HEK293 (cell line): ENCODE results near the gene SPATA31C2.
A peak's percentile ranks its signal among the peaks of the same experiment; 100 is the strongest.
"Not testable (repeated sequence)": the region's sequence is repeated elsewhere in the genome, so short reads cannot be mapped to it uniquely, and the experiment has no call there.

Experiments used
- CTCF ChIA-PET: fragments of 350-600 bp; formaldehyde crosslinking; extraction: SDS; loops from one replicate; lab custom pipeline; 2021; ENCODE audit warnings: antibody characterized with exemption; lab: Yijun Ruan, JAX
- POLR2A ChIA-PET: fragments of 300-600 bp; formaldehyde crosslinking; extraction: SDS; loops from one replicate; lab custom pipeline; 2020; ENCODE audit warnings: antibody characterized with exemption, inconsistent platforms; lab: Yijun Ruan, JAX
- H3K27ac ChIP-seq: fragments of 200-500 bp; sonication (Bioruptor generic); 2 replicates; pipeline ENCODE4 v1.5.1; 2014; ENCODE audit warnings: low read depth, low read length, control low read depth, inconsistent platforms; ENCODE audit errors: extremely low read depth
- H3K36me3 ChIP-seq, 2 experiments: fragments of 200-500 bp in 1 of 2; sonication (Bioruptor generic) in 1 of 2; 1 replicate in 1 of 2; 2 replicates in 1 of 2; pipeline ENCODE4 v1.5.1; 2014 to 2017; ENCODE audit warnings: inconsistent platforms in 2 of 2, low read length in 2 of 2; ENCODE audit not compliant: control insufficient read depth in 2 of 2, insufficient read depth in 1 of 2
- H3K4me1 ChIP-seq: fragments of 200-500 bp; sonication (Bioruptor generic); 2 replicates; pipeline ENCODE4 v1.5.1; 2014; ENCODE audit warnings: mild to moderate bottlenecking, low read length, inconsistent platforms; ENCODE audit not compliant: control insufficient read depth, insufficient read depth
- H3K4me3 ChIP-seq: 2 replicates; pipeline ENCODE4 v1.5.1; 2011; ENCODE audit warnings: low read depth, mild to moderate bottlenecking, control low read depth, low read length, moderate library complexity
- H3K9me3 ChIP-seq: fragments of 200-500 bp; sonication (Bioruptor generic); 2 replicates; pipeline ENCODE4 v1.5.1; 2014; ENCODE audit warnings: low read depth, low read length, inconsistent platforms; ENCODE audit not compliant: control insufficient read depth, insufficient read depth
- SETDB1 ChIP-seq: IDR thresholded peaks from one replicate; pipeline ENCODE4 v1.6.1; 2017; ENCODE audit warnings: mild to moderate bottlenecking, low read length, moderate library complexity, mixed read lengths; ENCODE audit not compliant: insufficient read length
- ZNF19 ChIP-seq: fragments of 450-650 bp; formaldehyde crosslinking; IDR thresholded peaks from 2 replicates; pipeline ENCODE4; 2016; ENCODE audit warnings: missing biosample characterization, missing genetic modification characterization, low read depth
- ZNF596 ChIP-seq: fragments of 450-650 bp; IDR thresholded peaks from 2 replicates; pipeline ENCODE4 v1.5.0; 2018; ENCODE audit warnings: missing biosample characterization, mild to moderate bottlenecking, missing genetic modification characterization, moderate library complexity
- TF ChIP-seq, protein P1 (sequence below): fragments of 450-650 bp; formaldehyde crosslinking; IDR thresholded peaks from 2 replicates; pipeline ENCODE4 v1.5.1; 2016; ENCODE audit warnings: missing biosample characterization, missing genetic modification characterization, low read depth

SPATA31C2 gene

DNA sequence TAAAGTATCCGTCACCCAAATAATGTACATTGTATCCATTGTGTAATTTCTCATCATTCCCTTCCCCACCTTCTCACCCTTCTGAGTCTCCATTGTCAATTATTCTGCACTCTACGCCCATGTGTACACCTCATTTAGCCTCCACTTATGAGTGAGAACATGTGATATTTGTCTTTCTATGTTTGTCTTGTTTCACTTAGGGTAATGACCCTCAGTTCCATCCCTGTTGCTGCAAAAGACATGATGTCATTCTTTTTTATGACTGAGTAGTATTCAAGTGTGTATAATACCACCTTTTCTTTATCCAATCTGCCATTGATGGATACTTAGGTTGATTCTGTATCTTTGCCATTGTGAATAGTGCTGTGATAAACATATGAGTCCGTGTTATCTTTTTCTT, 4.9 kb upstream of the SPATA31C2 start (continued):
- TF ChIP-seq, protein P1, sequence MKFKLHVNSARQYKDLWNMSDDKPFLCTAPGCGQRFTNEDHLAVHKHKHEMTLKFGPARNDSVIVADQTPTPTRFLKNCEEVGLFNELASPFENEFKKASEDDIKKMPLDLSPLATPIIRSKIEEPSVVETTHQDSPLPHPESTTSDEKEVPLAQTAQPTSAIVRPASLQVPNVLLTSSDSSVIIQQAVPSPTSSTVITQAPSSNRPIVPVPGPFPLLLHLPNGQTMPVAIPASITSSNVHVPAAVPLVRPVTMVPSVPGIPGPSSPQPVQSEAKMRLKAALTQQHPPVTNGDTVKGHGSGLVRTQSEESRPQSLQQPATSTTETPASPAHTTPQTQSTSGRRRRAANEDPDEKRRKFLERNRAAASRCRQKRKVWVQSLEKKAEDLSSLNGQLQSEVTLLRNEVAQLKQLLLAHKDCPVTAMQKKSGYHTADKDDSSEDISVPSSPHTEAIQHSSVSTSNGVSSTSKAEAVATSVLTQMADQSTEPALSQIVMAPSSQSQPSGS (tag by site-specific recombination), result peak; percentile 57; the same call in 1 of the 2 replicates
- no peak for TF ChIP-seq ZNF596 (tag by site-specific recombination)
- no peak for TF ChIP-seq ZNF19 (tag by site-specific recombination)
- TF ChIP-seq SETDB1, result peak; percentile 54

DNA sequence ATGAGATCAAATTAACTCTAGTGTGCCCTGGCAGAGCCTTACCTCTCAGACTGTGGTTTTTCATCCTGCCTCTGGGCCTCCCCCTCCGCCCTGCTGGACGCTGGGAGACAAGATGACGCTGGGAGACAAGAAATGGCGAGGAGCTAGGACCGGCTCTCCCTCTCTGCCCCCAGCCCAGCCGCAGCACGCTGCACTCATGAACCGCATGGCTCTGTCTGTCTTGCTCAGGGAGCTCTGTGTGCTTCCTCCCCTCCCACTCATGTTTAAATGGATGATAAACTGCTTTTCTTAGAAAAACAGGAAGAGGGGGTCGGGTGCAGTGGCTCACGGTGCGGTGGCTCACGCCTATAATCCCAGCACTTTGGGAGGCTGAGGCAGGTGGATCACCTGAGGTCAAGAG, 4.7 kb downstream of the SPATA31C2 start:
- CTCF ChIA-PET, result interaction anchor here (0.6 kb wide), 2 partner anchors 74 to 445 kb away, joined by 3 read pairs; no protein-coding TSS in a partner anchor
- H3K4me1 ChIP-seq, H3K4me3 ChIP-seq, H3K9me3 ChIP-seq, POLR2A ChIA-PET, H3K36me3 ChIP-seq, H3K27ac ChIP-seq: not testable (repeated sequence)

DNA sequence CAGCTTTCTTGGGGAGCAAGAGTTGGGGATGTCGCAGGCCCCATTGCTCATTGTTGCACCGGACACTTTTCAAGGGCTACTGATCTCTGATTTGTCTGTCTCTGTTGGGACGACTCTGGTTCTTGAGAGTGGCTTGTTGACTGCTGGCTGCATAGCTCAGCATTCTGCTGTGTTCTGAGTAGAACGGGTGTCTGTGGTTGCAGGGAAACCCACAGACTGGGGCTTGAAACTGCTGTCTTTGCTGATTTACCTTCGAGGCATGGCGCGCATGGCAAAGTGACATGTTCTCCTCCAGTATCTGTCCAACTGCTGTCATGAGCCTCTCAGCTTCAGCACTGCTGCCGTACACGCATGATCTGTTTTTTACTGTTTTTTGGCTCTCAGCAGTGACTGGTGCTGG, 8.7 kb downstream of the SPATA31C2 start:
- H3K27ac ChIP-seq, H3K9me3 ChIP-seq, H3K4me1 ChIP-seq, H3K36me3 ChIP-seq, CTCF ChIA-PET, POLR2A ChIA-PET, H3K4me3 ChIP-seq: not testable (repeated sequence)

- H3K4me1 ChIP-seq, POLR2A ChIA-PET, H3K36me3 ChIP-seq, CTCF ChIA-PET, H3K27ac ChIP-seq, H3K9me3 ChIP-seq, H3K4me3 ChIP-seq: not testable (repeated sequence)
Measured at GRCh38 chr9:88127700-88128300, 10.5 kb downstream of the SPATA31C2 start.

GRCh38 chr9:88123413-88123812, 14.9 kb downstream of the SPATA31C2 start:
- H3K27ac ChIP-seq, H3K36me3 ChIP-seq, H3K4me3 ChIP-seq, POLR2A ChIA-PET, H3K9me3 ChIP-seq, H3K4me1 ChIP-seq, CTCF ChIA-PET: not testable (repeated sequence)

- H3K27ac ChIP-seq, H3K36me3 ChIP-seq, H3K4me1 ChIP-seq, CTCF ChIA-PET, POLR2A ChIA-PET, H3K4me3 ChIP-seq, H3K9me3 ChIP-seq: not testable (repeated sequence)
Measured at GRCh38 chr9:88118121-88118520, 20.2 kb downstream of the SPATA31C2 start.

DNA sequence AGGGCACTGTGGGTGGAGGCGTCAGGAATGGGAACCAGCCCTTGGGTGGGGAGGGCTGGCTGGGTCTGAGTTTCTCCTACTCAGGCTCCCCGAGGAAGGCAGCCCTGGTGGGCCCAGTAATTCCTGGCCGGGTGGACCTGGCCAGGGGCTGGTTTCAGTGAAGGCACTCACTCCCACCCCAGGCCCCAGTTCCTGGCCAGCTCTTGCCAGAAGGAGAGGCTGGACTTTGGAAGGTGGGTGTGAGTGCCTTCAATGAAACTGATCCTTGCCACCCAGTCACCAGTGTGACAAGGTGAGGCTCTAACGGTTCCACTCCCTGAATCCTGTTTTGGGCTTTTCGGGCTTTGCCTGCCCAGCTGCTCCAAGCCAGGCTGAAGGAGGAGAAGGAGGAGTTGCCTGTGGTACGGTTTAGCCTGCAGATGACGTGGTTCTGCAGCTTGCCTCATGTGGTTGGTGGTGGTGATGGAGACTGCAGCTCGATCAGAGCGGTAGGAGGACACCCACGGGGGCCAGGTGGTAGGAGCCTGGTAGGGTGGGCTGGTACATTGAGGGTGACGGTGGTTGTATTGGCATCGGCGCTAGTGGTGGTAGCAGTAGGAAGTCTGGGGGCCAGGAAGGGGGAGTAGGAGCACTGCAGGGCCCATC, 23.2 kb downstream of the SPATA31C2 start:
- CTCF ChIA-PET, H3K36me3 ChIP-seq, H3K4me1 ChIP-seq, H3K27ac ChIP-seq, H3K9me3 ChIP-seq, H3K4me3 ChIP-seq, POLR2A ChIA-PET: not testable (repeated sequence)

- H3K27ac ChIP-seq, H3K4me1 ChIP-seq, CTCF ChIA-PET, H3K4me3 ChIP-seq, POLR2A ChIA-PET, H3K9me3 ChIP-seq, H3K36me3 ChIP-seq: not testable (repeated sequence)
Measured at GRCh38 chr9:88114283-88114967, 23.9 kb downstream of the SPATA31C2 start.

DNA sequence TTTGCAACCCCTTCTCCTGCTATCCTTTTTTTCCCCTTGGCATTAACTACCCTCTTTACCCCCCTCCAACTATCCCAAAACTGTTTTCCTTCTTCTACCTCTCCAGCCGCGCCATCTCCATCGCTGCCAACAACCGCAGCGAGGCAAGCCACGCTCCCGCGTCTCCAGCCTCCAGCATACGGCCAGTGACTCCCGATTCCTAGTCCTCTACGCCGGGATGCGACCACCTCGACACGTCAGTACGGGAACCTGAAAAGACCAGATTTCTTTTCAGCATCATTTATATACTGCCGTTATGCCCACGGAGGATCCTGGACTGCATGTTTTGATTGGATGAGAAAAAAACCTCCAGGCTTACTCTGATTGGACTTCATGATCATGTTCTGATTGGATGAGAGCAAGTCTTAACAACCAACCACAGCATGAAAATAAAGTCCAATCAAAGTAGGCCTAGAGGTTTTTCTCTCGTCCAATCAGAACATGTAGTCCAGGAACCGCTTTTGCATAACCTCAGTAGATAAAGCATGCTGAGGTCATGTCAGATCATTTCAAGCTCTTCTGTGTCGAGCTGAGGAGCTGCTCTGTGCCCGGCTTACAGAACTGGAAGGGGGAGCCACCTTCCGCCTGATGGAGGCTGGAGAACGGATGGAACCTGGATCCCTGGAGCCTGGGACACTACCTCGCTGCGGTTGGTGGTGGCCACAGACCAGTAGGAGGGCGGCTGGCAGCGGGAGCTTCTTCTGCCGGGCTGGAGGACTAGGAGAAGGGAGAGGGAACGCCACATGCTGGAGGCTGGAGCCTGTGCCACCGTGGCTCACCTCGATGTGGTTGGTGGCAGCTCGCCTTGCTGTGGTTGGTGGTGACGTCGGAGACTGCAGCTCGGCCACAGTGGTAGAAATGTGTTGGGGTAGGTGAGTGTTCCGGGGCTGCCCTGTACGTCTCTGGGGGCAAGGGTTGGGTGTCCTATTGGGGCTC, 24.8 kb downstream of the SPATA31C2 start:
- CTCF ChIA-PET, POLR2A ChIA-PET, H3K36me3 ChIP-seq, H3K4me3 ChIP-seq, H3K4me1 ChIP-seq, H3K9me3 ChIP-seq, H3K27ac ChIP-seq: not testable (repeated sequence)
